MM.1S (cell line): ENCODE measurements around the gene NRN1L.
A peak's percentile ranks its signal among the peaks of the same experiment; 100 is the strongest.

ENCODE experiments used
- DNase-seq: peaks from one replicate; pipeline ENCODE4 v3.0.0-alpha.2; 2015
- H2AFZ ChIP-seq: fragments of 300-600 bp; sonication (generic); 2 replicates; pipeline ENCODE4 v1.6.0; 2016; ENCODE audit warnings: antibody characterized with exemption, low read length
- H3F3A ChIP-seq: fragments of 300-600 bp; sonication (generic); 2 replicates; pipeline ENCODE4 v1.6.1; 2016; ENCODE audit warnings: mild to moderate bottlenecking, antibody characterized with exemption, low read length, moderate library complexity, mixed read lengths; ENCODE audit not compliant: insufficient read depth
- H3K27ac ChIP-seq: fragments of 300-600 bp; sonication (generic); 2 replicates; pipeline ENCODE4 v1.5.1; 2016; ENCODE audit warnings: mild to moderate bottlenecking, low read length
- H3K27me3 ChIP-seq: fragments of 300-600 bp; sonication (generic); replicated peaks from 2 replicates; pipeline ENCODE4 v1.6.0; 2016; ENCODE audit warnings: low read length; ENCODE audit not compliant: insufficient read depth
- H3K36me3 ChIP-seq: fragments of 300-600 bp; sonication (generic); replicated peaks from 2 replicates; pipeline ENCODE4 v1.6.1; 2016; ENCODE audit warnings: mild to moderate bottlenecking, low read length, mixed read lengths; ENCODE audit not compliant: insufficient read depth
- H3K4me1 ChIP-seq: fragments of 300-600 bp; sonication (generic); 2 replicates; pipeline ENCODE4 v1.6.1; 2016; ENCODE audit warnings: low read length, mixed read lengths
- H3K4me2 ChIP-seq: fragments of 300-600 bp; sonication (generic); 2 replicates; pipeline ENCODE4 v1.6.0; 2016; ENCODE audit warnings: low read depth, low read length
- H3K4me3 ChIP-seq: fragments of 300-600 bp; sonication (generic); 2 replicates; pipeline ENCODE4 v1.5.1; 2016; ENCODE audit warnings: low read length, mixed read lengths
- H3K79me2 ChIP-seq: fragments of 300-600 bp; sonication (generic); 2 replicates; pipeline ENCODE4 v1.6.1; 2016; ENCODE audit warnings: mixed run types, low read length, mixed read lengths
- H3K9ac ChIP-seq: fragments of 300-600 bp; sonication (generic); 2 replicates; pipeline ENCODE4 v1.6.1; 2016; ENCODE audit warnings: low read length, mixed read lengths
- H3K9me2 ChIP-seq: fragments of 300-600 bp; sonication (generic); replicated peaks from 2 replicates; pipeline ENCODE4 v1.6.1; 2016; ENCODE audit warnings: mild to moderate bottlenecking, low read length, mixed read lengths; ENCODE audit not compliant: insufficient read depth
- H3K9me3 ChIP-seq: fragments of 300-600 bp; sonication (generic); replicated peaks from 2 replicates; pipeline ENCODE4 v1.6.1; 2016; ENCODE audit warnings: mild to moderate bottlenecking, low read length, mixed read lengths; ENCODE audit not compliant: insufficient read depth
- H4K20me1 ChIP-seq: fragments of 300-600 bp; sonication (generic); 2 replicates; pipeline ENCODE4 v1.6.1; 2016; ENCODE audit warnings: mild to moderate bottlenecking, low read length, moderate library complexity, mixed read lengths; ENCODE audit not compliant: insufficient read depth
- CTCF ChIP-seq: fragments of 300-600 bp; sonication (generic); IDR thresholded peaks from 2 replicates; pipeline ENCODE4 v1.5.1; 2016; ENCODE audit warnings: antibody characterized with exemption, low read length, mixed read lengths
- EZH2 ChIP-seq: fragments of 300-600 bp; sonication (generic); optimal IDR thresholded peaks from 2 replicates; pipeline ENCODE3; 2017; ENCODE audit warnings: low read depth, mild to moderate bottlenecking, antibody characterized with exemption, low read length, mixed read lengths
- EZH2phosphoT487 ChIP-seq: fragments of 300-600 bp; sonication (generic); IDR thresholded peaks from 2 replicates; pipeline ENCODE4 v1.6.1; 2018; ENCODE audit warnings: antibody characterized with exemption, low read length

NRN1L gene

GRCh38 chr16:67893743-67894399, 9.2 kb downstream of the NRN1L start:
- no peaks in the 10 kb centered on the region for H3K9me3 ChIP-seq
- no peaks in the 10 kb centered on the region for H3K9me2 ChIP-seq
- H3K79me2 ChIP-seq = peaks cover 50% of the 10 kb centered on the region
- no peaks in the 10 kb centered on the region for H4K20me1 ChIP-seq
- no peaks in the 10 kb centered on the region for H3K27me3 ChIP-seq
- H2AFZ ChIP-seq = peak overlapping the region; percentile 64
- H3F3A ChIP-seq = no peaks in the 10 kb centered on the region
- H3K9ac ChIP-seq = peak overlapping the region; percentile 96
- no peaks in the 10 kb centered on the region for H3K36me3 ChIP-seq
- H3K4me3 ChIP-seq = peak overlapping the region; percentile 94
- DNase-seq = peak; percentile 18
- TF ChIP-seq EZH2phosphoT487 = no peak
- no peak for TF ChIP-seq EZH2
- no peak for TF ChIP-seq CTCF
- peak overlapping the region; percentile 57; the same call in 1 of the 2 replicates for H3K27ac ChIP-seq
- H3K4me2 ChIP-seq = peak overlapping the region; percentile 82
- H3K4me1 ChIP-seq = 0 out of 2 replicates have a peak, but pooled peaks cover 6% of the 10 kb centered on the region

DNA sequence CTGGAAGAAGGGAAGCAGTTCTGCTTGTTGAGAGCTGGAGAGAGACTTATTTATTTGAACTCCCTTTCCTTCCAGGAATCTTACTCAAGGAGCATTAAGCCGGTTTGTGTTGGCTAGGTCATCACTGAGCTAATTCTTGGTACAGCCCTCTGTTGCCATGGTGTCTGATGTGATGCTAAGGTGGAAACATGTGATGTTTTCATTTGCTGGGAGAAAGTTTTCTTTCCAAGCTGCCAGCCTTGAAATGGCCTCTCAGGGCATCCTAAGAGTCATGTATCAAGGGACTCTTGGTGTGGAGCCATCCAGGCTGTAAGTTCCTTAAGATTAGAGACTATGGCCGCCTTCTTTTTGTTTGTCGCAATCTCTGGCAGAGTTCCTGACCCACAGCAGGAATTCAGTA, 12.5 kb downstream of the NRN1L start:
- H4K20me1 ChIP-seq = no peaks in the 10 kb centered on the region
- H3K36me3 ChIP-seq = no peaks in the 10 kb centered on the region
- no peak overlapping the region for H3K4me3 ChIP-seq
- H3K27ac ChIP-seq = no peak overlapping the region
- no peak for TF ChIP-seq EZH2phosphoT487
- no peak for TF ChIP-seq CTCF
- TF ChIP-seq EZH2 = no peak
- peaks cover 60% of the 10 kb centered on the region for H3K79me2 ChIP-seq
- H3K27me3 ChIP-seq = no peaks in the 10 kb centered on the region
- DNase-seq = no peak
- no peak overlapping the region for H3K4me2 ChIP-seq
- no peak overlapping the region for H3K9ac ChIP-seq
- no peak overlapping the region for H2AFZ ChIP-seq
- no peaks in the 10 kb centered on the region for H3F3A ChIP-seq
- 0 out of 2 replicates have a peak, but pooled peaks cover 6% of the 10 kb centered on the region for H3K4me1 ChIP-seq
- H3K9me2 ChIP-seq = no peaks in the 10 kb centered on the region
- H3K9me3 ChIP-seq = no peaks in the 10 kb centered on the region

DNA sequence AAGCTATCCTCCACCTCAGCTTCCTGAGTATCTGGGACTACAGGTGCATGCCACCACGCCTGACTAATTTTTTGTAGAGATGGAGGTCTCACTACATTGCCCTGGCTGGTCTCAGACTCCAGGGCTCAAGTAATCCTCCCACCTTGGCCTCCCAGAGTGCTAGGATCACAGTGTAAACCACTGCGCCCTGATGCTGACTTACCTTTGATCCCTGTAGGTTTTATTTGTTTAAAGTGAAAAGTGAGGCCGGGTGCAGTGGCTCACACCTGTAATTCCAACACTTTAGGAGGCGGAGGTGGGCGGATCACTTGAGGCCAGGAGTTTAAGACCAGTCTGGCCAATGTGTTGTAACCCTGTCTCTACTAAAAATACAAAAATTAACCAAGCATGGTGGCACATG, 17.0 kb downstream of the NRN1L start:
- Histone ChIP-seq H3K9ac (no peak overlapping the region), H3K9me3 (no peaks in the 10 kb centered on the region), H3K4me1 (no peaks in the 10 kb centered on the region), H3K79me2 (peaks cover 26% of the 10 kb centered on the region), H3K4me3 (no peak overlapping the region), H3K27me3 (no peaks in the 10 kb centered on the region), H3K4me2 (no peak overlapping the region), H2AFZ (no peak overlapping the region), H4K20me1 (no peaks in the 10 kb centered on the region), H3K27ac (no peak overlapping the region), H3K9me2 (no peaks in the 10 kb centered on the region), H3F3A (no peaks in the 10 kb centered on the region), H3K36me3 (no peaks in the 10 kb centered on the region)
- no peak for TF ChIP-seq EZH2phosphoT487
- no peak for TF ChIP-seq EZH2
- TF ChIP-seq CTCF = no peak
- no peak for DNase-seq
